HepG2 (cell line): ENCODE measurements around the gene NCOA6. TPM values are rescaled to one million over a fixed set of nuclear protein-coding genes. Genes with fewer than 3 reads are reported as not detected.

Source experiments
- CAMTA2 ChIP-seq: sonication (generic); formaldehyde crosslinking; IDR thresholded peaks from 2 replicates; pipeline ENCODE4 v1.4.0; 2020; ENCODE audit warnings: mild to moderate bottlenecking, missing genetic modification reagents, borderline replicate concordance
- FLYWCH1 ChIP-seq: sonication (generic); formaldehyde crosslinking; IDR thresholded peaks from 2 replicates; pipeline ENCODE4 v1.8.1; 2023; ENCODE audit warnings: mild to moderate bottlenecking, missing genetic modification reagents
- FOXA1 ChIP-seq, 2 experiments: fragments of 450-650 bp in 1 of 2; sonication (generic) in 1 of 2; formaldehyde crosslinking in 1 of 2; IDR thresholded peaks; 2 replicates each; pipeline versions ENCODE4 v1.4.0 to v1.6.1; 2016 to 2020; ENCODE audit warnings: missing genetic modification reagents in 1 of 2
- GATAD1 ChIP-seq: IDR thresholded peaks from 2 replicates; pipeline ENCODE4 v1.6.1; 2016; ENCODE audit warnings: missing genetic modification reagents, missing compliant biosample characterization
- KLF16 ChIP-seq, 2 experiments: sonication (generic) in 1 of 2; formaldehyde crosslinking in 1 of 2; IDR thresholded peaks; 2 replicates each; pipeline versions ENCODE4 v1.6.1 to v1.8.0; 2016 to 2023; ENCODE audit warnings: missing genetic modification reagents in 2 of 2, missing compliant biosample characterization in 1 of 2
- MTF2 ChIP-seq: sonication (generic); formaldehyde crosslinking; IDR thresholded peaks from 2 replicates; pipeline ENCODE4 v1.5.0; 2020; ENCODE audit warnings: missing genetic modification reagents, borderline replicate concordance
- NCOA2 ChIP-seq: sonication (generic); formaldehyde crosslinking; IDR thresholded peaks from 2 replicates; pipeline ENCODE4 v1.8.0; 2022; ENCODE audit warnings: inconsistent platforms
- SMYD3 ChIP-seq: sonication (generic); formaldehyde crosslinking; IDR thresholded peaks from 2 replicates; pipeline ENCODE4 v1.8.1; 2023; ENCODE audit warnings: mild to moderate bottlenecking, missing genetic modification reagents
- SP140L ChIP-seq: sonication (generic); formaldehyde crosslinking; IDR thresholded peaks from 2 replicates; pipeline ENCODE4 v1.4.0; 2020; ENCODE audit warnings: missing genetic modification reagents, borderline replicate concordance
- TGIF2 ChIP-seq: IDR thresholded peaks from 2 replicates; pipeline ENCODE4 v1.6.1; 2016; ENCODE audit warnings: control low read depth, missing compliant biosample characterization
- ZMYM3 ChIP-seq: sonication (generic); formaldehyde crosslinking; IDR thresholded peaks from 2 replicates; pipeline ENCODE4 v1.5.1; 2020; ENCODE audit warnings: mild to moderate bottlenecking, missing genetic modification reagents
- ZNF337 ChIP-seq: sonication (generic); formaldehyde crosslinking; IDR thresholded peaks from 2 replicates; pipeline ENCODE4 v1.5.1; 2020; ENCODE audit warnings: missing genetic modification reagents, low read depth, mild to moderate bottlenecking, borderline replicate concordance
- ZNF546 ChIP-seq: sonication (generic); formaldehyde crosslinking; conservative IDR thresholded peaks from 2 replicates; pipeline ENCODE4 v1.8.1; 2023; ENCODE audit warnings: mild to moderate bottlenecking, missing genetic modification reagents
- ZZZ3 ChIP-seq: sonication (generic); formaldehyde crosslinking; IDR thresholded peaks from 2 replicates; pipeline ENCODE4 v1.4.0; 2020; ENCODE audit warnings: missing genetic modification reagents, mild to moderate bottlenecking, borderline replicate concordance
- polyA plus RNA-seq, 8 experiments: library from polyadenylated mRNA; depleted of rRNA in 3 of 8; stranded (reverse) in 7 of 8; unstranded in 1 of 8; fragments of >200 nt; fragmentation: Illumina TruSeq in 4 of 8; extraction: Trizol in 4 of 8; gene quantifications; 2 replicates each; pipeline versions ENCODE4 v1.2.1 to v1.2.3, GENCODE V29; 2011 to 2016; ENCODE audit warnings: low read depth in 4 of 8, missing spikeins in 1 of 8, mixed read lengths in 1 of 8; ENCODE audit not compliant: insufficient read depth in 1 of 8
- total RNA-seq, 5 experiments: library from RNA; depleted of rRNA; stranded (reverse); fragments of >200 nt; fragmentation: Illumina TruSeq; extraction: Trizol; gene quantifications; 2 replicates each; pipeline ENCODE4 v1.2.3, GENCODE V29; 2016; ENCODE audit warnings: low read depth in 1 of 5
- TF ChIP-seq, protein P1 (sequence below): sonication (generic); formaldehyde crosslinking; IDR thresholded peaks from 2 replicates; pipeline ENCODE4 v1.5.0; 2020; ENCODE audit warnings: mild to moderate bottlenecking, missing genetic modification reagents, borderline replicate concordance
- TF ChIP-seq, protein P2 (sequence below): IDR thresholded peaks from 2 replicates; pipeline ENCODE4 v1.6.1; 2016; ENCODE audit warnings: missing biosample characterization, missing genetic modification reagents, low read depth
- TF ChIP-seq, protein P3 (sequence below): IDR thresholded peaks from 2 replicates; pipeline ENCODE4 v1.6.1; 2018; ENCODE audit warnings: missing genetic modification reagents
- TF ChIP-seq, protein P4 (sequence below): sonication (generic); formaldehyde crosslinking; IDR thresholded peaks from 2 replicates; pipeline ENCODE4 v1.8.1; 2023; ENCODE audit warnings: missing genetic modification reagents, mild to moderate bottlenecking, borderline replicate concordance
- TF ChIP-seq, protein P5 (sequence below): sonication (generic); formaldehyde crosslinking; IDR thresholded peaks from 2 replicates; pipeline ENCODE4 v1.8.0; 2022; ENCODE audit warnings: missing genetic modification reagents, mild to moderate bottlenecking, moderate library complexity, borderline replicate concordance

Gene NCOA6
- total and polyA plus RNA-seq, 2 of the 13 experiments (the other 11 are each of a cell fraction or from before 2014, with no cell fraction given) = 11.2 to 29.3 TPM

DNA sequence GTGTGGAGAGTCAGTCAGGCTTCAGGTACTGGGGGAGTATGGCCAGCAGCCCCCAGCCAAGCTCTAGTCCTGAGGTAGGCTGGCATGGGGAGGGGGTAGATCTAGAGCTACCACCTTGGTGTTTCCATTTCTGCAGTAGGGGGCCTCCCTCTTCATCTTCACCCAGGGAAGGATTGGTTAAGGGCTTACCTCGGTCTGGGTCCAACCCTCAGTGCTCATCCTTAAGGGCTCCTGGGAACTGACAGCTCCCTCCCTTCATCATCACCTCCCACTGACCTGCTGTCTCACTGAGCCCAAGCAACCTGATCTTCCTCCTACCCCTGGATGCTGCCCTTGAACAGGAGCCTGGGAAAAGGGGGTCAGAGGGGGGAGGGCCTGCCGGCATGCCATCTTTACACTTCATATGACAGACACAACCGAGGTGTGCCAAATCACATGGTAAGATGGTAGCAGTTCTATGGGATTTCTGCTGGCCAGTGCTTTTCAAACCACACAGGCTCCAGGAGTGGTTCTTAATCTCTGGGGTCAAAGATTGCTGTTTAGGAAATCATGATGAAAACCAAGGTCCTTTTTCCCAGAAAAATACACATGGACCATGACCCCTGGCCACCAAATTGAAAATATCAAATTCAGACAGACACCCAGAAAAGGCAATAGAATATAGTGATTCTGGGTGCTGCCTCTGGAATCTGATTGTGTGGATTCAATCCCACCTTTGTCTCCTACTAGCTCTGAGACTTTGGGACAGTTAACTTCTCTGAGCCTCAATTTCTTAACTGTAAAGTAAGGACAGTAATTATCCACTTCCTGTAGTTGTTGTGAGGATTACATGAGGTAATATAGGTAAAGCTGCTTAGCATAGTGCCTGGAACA is 118.3 kb downstream of the NCOA6 start (continued):
- TF ChIP-seq, protein P1, sequence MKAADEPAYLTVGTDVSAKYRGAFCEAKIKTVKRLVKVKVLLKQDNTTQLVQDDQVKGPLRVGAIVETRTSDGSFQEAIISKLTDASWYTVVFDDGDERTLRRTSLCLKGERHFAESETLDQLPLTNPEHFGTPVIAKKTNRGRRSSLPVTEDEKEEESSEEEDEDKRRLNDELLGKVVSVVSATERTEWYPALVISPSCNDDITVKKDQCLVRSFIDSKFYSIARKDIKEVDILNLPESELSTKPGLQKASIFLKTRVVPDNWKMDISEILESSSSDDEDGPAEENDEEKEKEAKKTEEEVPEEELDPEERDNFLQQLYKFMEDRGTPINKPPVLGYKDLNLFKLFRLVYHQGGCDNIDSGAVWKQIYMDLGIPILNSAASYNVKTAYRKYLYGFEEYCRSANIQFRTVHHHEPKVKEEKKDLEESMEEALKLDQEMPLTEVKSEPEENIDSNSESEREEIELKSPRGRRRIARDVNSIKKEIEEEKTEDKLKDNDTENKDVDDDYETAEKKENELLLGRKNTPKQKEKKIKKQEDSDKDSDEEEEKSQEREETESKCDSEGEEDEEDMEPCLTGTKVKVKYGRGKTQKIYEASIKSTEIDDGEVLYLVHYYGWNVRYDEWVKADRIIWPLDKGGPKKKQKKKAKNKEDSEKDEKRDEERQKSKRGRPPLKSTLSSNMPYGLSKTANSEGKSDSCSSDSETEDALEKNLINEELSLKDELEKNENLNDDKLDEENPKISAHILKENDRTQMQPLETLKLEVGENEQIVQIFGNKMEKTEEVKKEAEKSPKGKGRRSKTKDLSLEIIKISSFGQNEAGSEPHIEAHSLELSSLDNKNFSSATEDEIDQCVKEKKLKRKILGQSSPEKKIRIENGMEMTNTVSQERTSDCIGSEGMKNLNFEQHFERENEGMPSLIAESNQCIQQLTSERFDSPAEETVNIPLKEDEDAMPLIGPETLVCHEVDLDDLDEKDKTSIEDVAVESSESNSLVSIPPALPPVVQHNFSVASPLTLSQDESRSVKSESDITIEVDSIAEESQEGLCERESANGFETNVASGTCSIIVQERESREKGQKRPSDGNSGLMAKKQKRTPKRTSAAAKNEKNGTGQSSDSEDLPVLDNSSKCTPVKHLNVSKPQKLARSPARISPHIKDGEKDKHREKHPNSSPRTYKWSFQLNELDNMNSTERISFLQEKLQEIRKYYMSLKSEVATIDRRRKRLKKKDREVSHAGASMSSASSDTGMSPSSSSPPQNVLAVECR = peak; percentile 49; the same call in 1 of the 2 replicates
- TF ChIP-seq SMYD3 (CRISPR knock-in tag) (0 out of 2 replicates have a peak, but pooled peaks have one; percentile 0), FOXA1 (IDR thresholded peaks at IDR 0.05) (no peak), FOXA1 (CRISPR knock-in tag; IDR thresholded peaks at IDR 0.05) (peak; percentile 74), SP140L (CRISPR knock-in tag) (no peak), KLF16 (CRISPR knock-in tag; IDR thresholded peaks at IDR 0.05) (peak in 1 of 2 experiments; percentile 86; a peak in 2 of 4 replicates), ZNF337 (peak; percentile 53; the same call in 1 of the 2 replicates), TGIF2 (no peak), GATAD1 (CRISPR knock-in tag) (peak; percentile 57), MTF2 (CRISPR knock-in tag) (no peak), ZNF546 (CRISPR knock-in tag) (peak; percentile 83; the same call in 1 of the 2 replicates), ZZZ3 (CRISPR knock-in tag) (no peak), CAMTA2 (no peak), NCOA2 (CRISPR knock-in tag) (peak; percentile 91), FLYWCH1 (CRISPR knock-in tag) (no peak), ZMYM3 (CRISPR knock-in tag) (peak; percentile 27; the same call in 1 of the 2 replicates)
- TF ChIP-seq, protein P2, sequence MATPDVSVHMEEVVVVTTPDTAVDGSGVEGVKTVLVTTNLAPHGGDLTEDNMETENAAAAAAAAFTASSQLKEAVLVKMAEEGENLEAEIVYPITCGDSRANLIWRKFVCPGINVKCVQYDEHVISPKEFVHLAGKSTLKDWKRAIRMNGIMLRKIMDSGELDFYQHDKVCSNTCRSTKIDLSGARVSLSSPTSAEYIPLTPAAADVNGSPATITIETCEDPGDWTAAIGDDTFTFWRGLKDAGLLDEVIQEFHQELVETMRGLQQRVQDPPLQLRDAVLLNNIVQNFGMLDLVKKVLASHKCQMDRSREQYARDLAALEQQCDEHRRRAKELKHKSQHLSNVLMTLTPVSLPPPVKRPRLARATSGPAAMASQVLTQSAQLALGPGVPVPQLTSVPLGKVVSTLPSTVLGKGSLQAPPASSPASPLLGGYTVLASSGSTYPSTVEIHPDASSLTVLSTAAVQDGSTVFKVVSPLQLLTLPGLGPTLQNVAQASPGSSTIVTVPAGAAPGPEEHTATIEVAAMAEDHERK (CRISPR knock-in tag) = no peak
- TF ChIP-seq, protein P3, sequence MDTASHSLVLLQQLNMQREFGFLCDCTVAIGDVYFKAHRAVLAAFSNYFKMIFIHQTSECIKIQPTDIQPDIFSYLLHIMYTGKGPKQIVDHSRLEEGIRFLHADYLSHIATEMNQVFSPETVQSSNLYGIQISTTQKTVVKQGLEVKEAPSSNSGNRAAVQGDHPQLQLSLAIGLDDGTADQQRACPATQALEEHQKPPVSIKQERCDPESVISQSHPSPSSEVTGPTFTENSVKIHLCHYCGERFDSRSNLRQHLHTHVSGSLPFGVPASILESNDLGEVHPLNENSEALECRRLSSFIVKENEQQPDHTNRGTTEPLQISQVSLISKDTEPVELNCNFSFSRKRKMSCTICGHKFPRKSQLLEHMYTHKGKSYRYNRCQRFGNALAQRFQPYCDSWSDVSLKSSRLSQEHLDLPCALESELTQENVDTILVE (CRISPR knock-in tag) = peak; percentile 23; the same call in 1 of the 2 replicates
- TF ChIP-seq, protein P4, sequence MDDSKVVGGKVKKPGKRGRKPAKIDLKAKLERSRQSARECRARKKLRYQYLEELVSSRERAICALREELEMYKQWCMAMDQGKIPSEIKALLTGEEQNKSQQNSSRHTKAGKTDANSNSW (CRISPR knock-in tag) = no peak
- TF ChIP-seq, protein P5, sequence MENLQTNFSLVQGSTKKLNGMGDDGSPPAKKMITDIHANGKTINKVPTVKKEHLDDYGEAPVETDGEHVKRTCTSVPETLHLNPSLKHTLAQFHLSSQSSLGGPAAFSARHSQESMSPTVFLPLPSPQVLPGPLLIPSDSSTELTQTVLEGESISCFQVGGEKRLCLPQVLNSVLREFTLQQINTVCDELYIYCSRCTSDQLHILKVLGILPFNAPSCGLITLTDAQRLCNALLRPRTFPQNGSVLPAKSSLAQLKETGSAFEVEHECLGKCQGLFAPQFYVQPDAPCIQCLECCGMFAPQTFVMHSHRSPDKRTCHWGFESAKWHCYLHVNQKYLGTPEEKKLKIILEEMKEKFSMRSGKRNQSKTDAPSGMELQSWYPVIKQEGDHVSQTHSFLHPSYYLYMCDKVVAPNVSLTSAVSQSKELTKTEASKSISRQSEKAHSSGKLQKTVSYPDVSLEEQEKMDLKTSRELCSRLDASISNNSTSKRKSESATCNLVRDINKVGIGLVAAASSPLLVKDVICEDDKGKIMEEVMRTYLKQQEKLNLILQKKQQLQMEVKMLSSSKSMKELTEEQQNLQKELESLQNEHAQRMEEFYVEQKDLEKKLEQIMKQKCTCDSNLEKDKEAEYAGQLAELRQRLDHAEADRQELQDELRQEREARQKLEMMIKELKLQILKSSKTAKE (CRISPR knock-in tag) = no peak
